ENCODE results near the gene CYS1.

Gene CYS1

GRCh38 chr2:10036095-10036884 is 43.9 kb downstream of the CYS1 start:
- no peak overlapping the region for H3K27ac Mint-ChIP-seq
- no peaks in the 10 kb centered on the region for H3K36me3 Mint-ChIP-seq (ENCODE audit: low read depth)
- H3K9me3 Mint-ChIP-seq = no peaks in the 10 kb centered on the region
- no peak overlapping the region for H3K4me3 Mint-ChIP-seq
- peaks cover 6% of the 10 kb centered on the region for H3K4me1 Mint-ChIP-seq
- H3K27me3 Mint-ChIP-seq (ENCODE audit: low read depth) = peaks cover 3% of the 10 kb centered on the region
- peak; percentile 16 to 19 (median 18) for TF ChIP-seq CTCF (IDR thresholded peaks at IDR 0.05; ENCODE audit: unreplicated experiment in 3 of 3)

GRCh38 chr2:10035633-10036032 is 44.6 kb downstream of the CYS1 start:
- no peak overlapping the region for H3K4me3 Mint-ChIP-seq
- no peak for TF ChIP-seq CTCF (IDR thresholded peaks at IDR 0.05; ENCODE audit: unreplicated experiment in 3 of 3)
- H3K27me3 Mint-ChIP-seq (ENCODE audit: low read depth) = peaks cover 6% of the 10 kb centered on the region
- H3K36me3 Mint-ChIP-seq (ENCODE audit: low read depth) = no peaks in the 10 kb centered on the region
- H3K4me1 Mint-ChIP-seq = peaks cover 3% of the 10 kb centered on the region
- no peaks in the 10 kb centered on the region for H3K9me3 Mint-ChIP-seq
- H3K27ac Mint-ChIP-seq = no peak overlapping the region

GRCh38 chr2:10035053-10035422 is 45.2 kb downstream of the CYS1 start:
- Mint-ChIP-seq H3K9me3 (no peaks in the 10 kb centered on the region), H3K36me3 (ENCODE audit: low read depth) (no peaks in the 10 kb centered on the region), H3K27me3 (ENCODE audit: low read depth) (peaks cover 6% of the 10 kb centered on the region), H3K27ac (no peak overlapping the region), H3K4me1 (peaks cover 7% of the 10 kb centered on the region), H3K4me3 (no peak overlapping the region)
- no peak for TF ChIP-seq CTCF (IDR thresholded peaks at IDR 0.05; ENCODE audit: unreplicated experiment in 3 of 3)

GRCh38 chr2:10034333-10035052 is 45.7 kb downstream of the CYS1 start:
- no peak for TF ChIP-seq CTCF (IDR thresholded peaks at IDR 0.05; ENCODE audit: unreplicated experiment in 3 of 3)
- Mint-ChIP-seq H3K27ac (no peak overlapping the region), H3K9me3 (no peaks in the 10 kb centered on the region), H3K4me3 (no peak overlapping the region), H3K36me3 (ENCODE audit: low read depth) (no peaks in the 10 kb centered on the region), H3K4me1 (peaks cover 12% of the 10 kb centered on the region), H3K27me3 (ENCODE audit: low read depth) (peaks cover 6% of the 10 kb centered on the region)

GRCh38 chr2:10033251-10034006 is 46.8 kb downstream of the CYS1 start:
- peaks cover 12% of the 10 kb centered on the region for H3K4me1 Mint-ChIP-seq
- no peaks in the 10 kb centered on the region for H3K36me3 Mint-ChIP-seq (ENCODE audit: low read depth)

More at GRCh38 chr2:10033251-10034006, 46.8 kb downstream of the CYS1 start:
- no peak for TF ChIP-seq CTCF (IDR thresholded peaks at IDR 0.05; ENCODE audit: unreplicated experiment in 3 of 3)
- H3K4me3 Mint-ChIP-seq = no peak overlapping the region
- H3K27me3 Mint-ChIP-seq (ENCODE audit: low read depth) = peaks cover 6% of the 10 kb centered on the region
- no peak overlapping the region for H3K27ac Mint-ChIP-seq
- no peaks in the 10 kb centered on the region for H3K9me3 Mint-ChIP-seq

Measured in nephron (organoid).